Activated CD4-positive, alpha-beta T cell treated with anti-CD3 and anti-CD28 coated beads, Interleukin-2, amount 10 ng/mL, durations not matched to agents 7 days and 5 days (primary cell): ENCODE data around the gene PTTG1. TPM values are rescaled to one million over a fixed set of nuclear protein-coding genes. Genes with fewer than 3 reads are reported as not detected.

Experiments used
- CTCF ChIA-PET: fragments of 350-600 bp; sonication (Branson Sonifier 250); formaldehyde crosslinking; loops from one replicate; lab custom pipeline; 2021; ENCODE audit warnings: antibody characterized with exemption; lab: Charles Lee
- POLR2A ChIA-PET: fragments of 350-600 bp; sonication (Branson Sonifier 250); formaldehyde crosslinking; loops from one replicate; lab custom pipeline; 2021; ENCODE audit warnings: antibody characterized with exemption; lab: Charles Lee
- DNase-seq: peaks from one replicate; pipeline ENCODE4 v3.0.0-alpha.2; 2020
- H3K27ac Mint-ChIP-seq: one replicate; pipeline ENCODE4 v1.8.0; 2021; ENCODE audit warnings: mild to moderate bottlenecking, moderate library complexity, mixed read lengths
- H3K27me3 Mint-ChIP-seq: one replicate; pipeline ENCODE4 v1.8.0; 2021; ENCODE audit warnings: mixed read lengths
- H3K36me3 Mint-ChIP-seq: one replicate; pipeline ENCODE4 v1.8.0; 2021; ENCODE audit warnings: low read depth, mixed read lengths
- H3K4me1 Mint-ChIP-seq: one replicate; pipeline ENCODE4 v1.8.0; 2021; ENCODE audit warnings: mixed read lengths
- H3K4me3 Mint-ChIP-seq: one replicate; pipeline ENCODE4 v1.8.0; 2021; ENCODE audit warnings: mild to moderate bottlenecking, moderate library complexity, mixed read lengths
- H3K9me3 Mint-ChIP-seq: one replicate; pipeline ENCODE4 v1.8.0; 2021; ENCODE audit warnings: mixed read lengths
- total RNA-seq, 2 experiments: library from RNA; stranded (reverse); gene quantifications; one replicate each; pipeline ENCODE4 v1.2.3, GENCODE V29; 2021

Gene PTTG1
- total RNA-seq, 2 experiments from 2014 or later, result 160 to 189 TPM

DNA sequence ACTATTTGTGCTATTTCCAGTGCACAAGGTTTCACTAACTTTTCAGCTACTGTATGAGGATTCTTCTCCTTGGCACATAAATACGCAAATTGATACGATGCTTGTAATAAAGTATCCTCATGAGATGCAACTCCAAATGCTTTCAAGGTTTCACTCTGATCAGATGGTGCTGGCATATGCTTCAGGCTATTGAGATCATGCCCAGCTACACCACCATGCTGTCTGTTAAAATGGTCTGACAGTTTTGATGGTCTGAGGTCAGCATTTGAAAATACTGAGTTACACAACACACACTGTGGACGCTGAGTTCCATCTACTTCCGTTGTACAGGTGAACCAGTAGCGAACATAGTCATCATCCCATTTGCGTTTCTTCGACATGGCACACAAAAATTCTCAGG is 26.5 kb upstream of the PTTG1 start:
- no peak for DNase-seq
- no peak overlapping the region for H3K4me3 Mint-ChIP-seq
- no peaks in the 10 kb centered on the region for H3K36me3 Mint-ChIP-seq
- H3K9me3 Mint-ChIP-seq, result no peaks in the 10 kb centered on the region
- H3K27me3 Mint-ChIP-seq, result no peaks in the 10 kb centered on the region
- ChIA-PET CTCF (no interaction called here), POLR2A (no interaction called here)
- peaks cover 14% of the 10 kb centered on the region for H3K4me1 Mint-ChIP-seq
- no peak overlapping the region for H3K27ac Mint-ChIP-seq

DNA sequence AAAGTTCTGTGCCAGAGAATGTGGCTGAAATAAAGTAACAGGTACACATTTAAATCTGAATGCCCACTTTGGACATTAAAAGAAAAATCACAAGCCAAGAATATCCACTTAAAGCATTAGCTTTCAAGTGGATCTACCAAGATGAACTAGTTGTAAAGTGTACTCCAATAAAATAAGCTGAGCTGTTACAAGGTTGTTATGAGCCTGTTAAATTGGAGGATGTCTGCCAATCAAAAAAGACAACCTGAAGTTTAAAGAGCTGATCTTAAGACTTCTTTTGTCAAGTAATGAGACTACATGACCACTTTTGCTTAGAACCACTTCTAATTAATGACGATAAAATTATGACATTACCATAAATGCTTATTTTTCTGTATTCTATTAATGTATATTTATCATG is 24.2 kb upstream of the PTTG1 start:
- POLR2A ChIA-PET, result interaction anchor here (0.7 kb wide), 1 partner anchor 129 kb away, joined by 3 read pairs; no protein-coding TSS in a partner anchor
- H3K27ac Mint-ChIP-seq, result no peak overlapping the region

DNA sequence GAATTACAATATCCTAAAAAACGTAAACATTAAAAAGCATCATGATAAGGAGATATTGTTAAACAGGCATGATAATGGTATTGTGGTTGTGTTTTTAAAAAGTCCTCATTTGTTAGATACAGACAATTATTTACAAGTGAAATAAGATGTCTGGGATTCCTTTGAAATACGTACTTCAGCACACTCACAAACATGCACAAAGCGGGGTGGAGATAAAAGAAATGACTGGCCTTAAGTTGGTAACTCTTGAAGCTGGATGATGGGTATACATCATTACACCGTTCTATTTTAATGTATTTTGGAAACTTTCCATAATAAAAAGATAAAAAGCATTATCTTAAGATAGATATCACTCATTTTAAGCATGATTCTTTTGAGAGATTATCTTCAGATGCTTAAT is 22.8 kb upstream of the PTTG1 start:
- CTCF ChIA-PET, result interaction anchor here (1.1 kb wide), 1 partner anchor 377 kb away, joined by 4 read pairs; no protein-coding TSS in a partner anchor
- H3K27ac Mint-ChIP-seq, result no peak overlapping the region
- DNase-seq, result no peak
- peaks cover 10% of the 10 kb centered on the region for H3K36me3 Mint-ChIP-seq
- peaks cover 20% of the 10 kb centered on the region for H3K4me1 Mint-ChIP-seq
- H3K27me3 Mint-ChIP-seq, result no peaks in the 10 kb centered on the region
- peak overlapping the region; percentile 79 for H3K4me3 Mint-ChIP-seq
- POLR2A ChIA-PET, result no interaction called here
- H3K9me3 Mint-ChIP-seq, result no peaks in the 10 kb centered on the region

More for the DNA sequence above, 24.2 kb upstream of the PTTG1 start:
- DNase-seq, result no peak
- Mint-ChIP-seq H3K9me3 (no peaks in the 10 kb centered on the region), H3K4me1 (peaks cover 20% of the 10 kb centered on the region), H3K27me3 (no peaks in the 10 kb centered on the region), H3K36me3 (peaks cover 2% of the 10 kb centered on the region), H3K4me3 (no peak overlapping the region)
- CTCF ChIA-PET, result interaction anchor here (0.5 to 0.6 kb wide), 2 partner anchors 15 to 22 kb away, joined by 3 to 4 read pairs; no protein-coding TSS in a partner anchor

DNA sequence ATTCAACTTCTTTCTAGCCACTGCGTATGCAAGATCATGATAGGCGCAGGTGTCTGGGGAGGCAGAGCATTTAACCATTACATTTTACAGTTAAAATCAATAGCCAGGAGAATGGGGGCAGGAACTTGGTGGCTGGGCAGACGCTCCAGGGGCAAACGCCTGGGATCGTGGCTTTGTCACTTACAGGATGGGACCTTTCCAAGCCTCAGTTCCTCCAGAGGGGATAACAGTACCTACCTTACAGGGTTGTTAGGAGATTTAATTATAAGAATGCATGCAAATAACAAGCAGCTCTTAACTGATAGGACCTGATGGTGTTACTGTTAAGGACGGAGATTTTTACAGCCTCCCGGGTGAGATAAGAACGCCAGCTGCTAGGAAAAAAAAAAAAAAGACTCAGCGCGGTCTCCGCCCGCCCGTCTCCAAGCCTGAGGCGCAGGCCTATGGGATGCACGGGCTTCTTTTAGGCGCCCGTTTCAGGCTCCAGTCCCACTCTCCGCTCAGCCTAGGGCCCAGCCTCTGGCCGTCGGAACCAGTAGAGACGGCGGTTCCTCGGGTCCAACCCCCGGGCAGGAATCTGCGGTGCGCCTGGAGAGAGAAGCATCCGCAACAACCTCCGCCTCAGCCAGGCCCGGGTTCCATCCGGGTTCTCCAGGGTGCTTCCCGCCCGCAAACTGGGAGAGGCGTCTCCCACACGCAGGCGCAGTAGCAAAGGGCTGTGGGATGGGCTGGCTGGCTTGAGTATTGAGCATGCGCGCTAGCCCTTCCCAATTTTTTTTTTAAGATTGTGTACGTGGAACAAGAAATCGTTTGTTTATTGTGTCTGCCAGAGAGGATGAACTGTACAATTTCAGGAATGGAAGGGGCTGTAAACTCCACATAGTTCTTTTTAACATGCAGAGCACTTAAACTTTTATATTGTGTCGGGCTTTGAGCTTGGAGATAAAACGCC is 22.0 kb upstream of the PTTG1 start, which contains the start of gene FAM200C:
Gene FAM200C (minus strand): TSS at position 653 of the 952 bp plus-strand sequence. CDS start 4,564 bp downstream, outside the sequence.
- peaks cover 17% of the 10 kb centered on the region for H3K36me3 Mint-ChIP-seq
- no peaks in the 10 kb centered on the region for H3K27me3 Mint-ChIP-seq
- peak; percentile 74 for DNase-seq
- H3K27ac Mint-ChIP-seq, result peak within 1 kb of the TSS; percentile 76
- ChIA-PET CTCF (interaction anchor here (0.6 to 1.1 kb wide), 3 partner anchors 10 to 378 kb away, joined by 3 to 4 read pairs (median 3); no protein-coding TSS in a partner anchor), POLR2A (no interaction called here)
- no peaks in the 10 kb centered on the region for H3K9me3 Mint-ChIP-seq
- peaks cover 20% of the 10 kb centered on the region for H3K4me1 Mint-ChIP-seq
- peak within 1 kb of the TSS; percentile 79 for H3K4me3 Mint-ChIP-seq

DNA sequence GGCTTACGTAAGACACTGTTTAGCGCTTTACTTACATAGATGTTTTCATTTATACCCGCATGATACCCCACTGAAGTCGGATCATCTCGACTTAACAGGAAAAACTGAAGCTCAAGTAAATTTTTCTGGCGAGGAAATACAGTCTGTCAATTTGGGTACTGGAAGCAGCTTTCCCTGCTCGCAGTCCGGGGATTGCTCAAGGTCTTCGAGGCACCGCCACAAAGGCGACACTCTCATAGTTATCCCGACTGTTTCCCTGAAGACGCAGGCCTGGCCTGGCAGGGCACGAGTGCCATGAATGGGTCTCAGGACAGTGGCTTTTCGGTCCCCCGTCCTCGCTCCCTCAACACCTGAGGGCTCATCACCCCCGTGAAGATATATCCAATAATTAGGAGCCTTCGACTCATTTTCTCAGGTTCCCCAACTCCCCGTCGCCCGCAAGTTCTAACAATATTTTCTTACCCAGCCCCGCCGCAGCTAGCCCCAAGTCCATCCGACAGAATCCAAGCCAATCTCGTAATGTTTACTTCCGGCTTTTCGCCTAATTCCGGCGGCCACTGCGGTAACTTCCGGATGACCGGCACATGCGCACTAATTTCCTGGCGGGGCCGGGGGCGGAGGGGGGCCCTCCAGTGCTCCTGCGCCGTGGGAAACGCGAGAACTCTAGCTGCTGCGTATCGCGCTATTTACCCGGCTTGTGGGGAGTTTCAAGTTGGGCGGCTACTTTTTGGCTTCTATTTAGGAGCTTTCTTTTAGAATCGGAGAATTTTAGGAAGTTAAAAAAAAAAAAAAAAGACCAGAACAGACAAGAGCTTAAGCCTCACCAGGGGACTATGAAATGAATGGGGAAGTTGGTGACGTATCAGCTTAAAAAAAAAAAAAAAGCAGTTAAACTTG is 2.8 kb upstream of the PTTG1 start, which contains the start of gene SLU7:
Gene SLU7 (minus strand): TSS at position 521 of the 897 bp plus-strand sequence. CDS start 3,787 bp downstream, outside the sequence.
- ChIA-PET CTCF (interaction anchor here (0.6 to 2.0 kb wide), 9 partner anchors 10 to 275 kb away, joined by 3 to 4 read pairs (median 4); no protein-coding TSS in a partner anchor), POLR2A (interaction anchor here (0.6 to 1.1 kb wide), 4 partner anchors 25 to 1246 kb away, joined by 3 to 6 read pairs (median 4); no protein-coding TSS in a partner anchor)
- Mint-ChIP-seq H3K4me1 (peaks cover 64% of the 10 kb centered on the region), H3K36me3 (peaks cover 19% of the 10 kb centered on the region), H3K27me3 (no peaks in the 10 kb centered on the region), H3K27ac (peak within 1 kb of the TSS; percentile 97), H3K9me3 (no peaks in the 10 kb centered on the region), H3K4me3 (peak within 1 kb of the TSS; percentile 96)
- DNase-seq, result peak; percentile 93

DNA sequence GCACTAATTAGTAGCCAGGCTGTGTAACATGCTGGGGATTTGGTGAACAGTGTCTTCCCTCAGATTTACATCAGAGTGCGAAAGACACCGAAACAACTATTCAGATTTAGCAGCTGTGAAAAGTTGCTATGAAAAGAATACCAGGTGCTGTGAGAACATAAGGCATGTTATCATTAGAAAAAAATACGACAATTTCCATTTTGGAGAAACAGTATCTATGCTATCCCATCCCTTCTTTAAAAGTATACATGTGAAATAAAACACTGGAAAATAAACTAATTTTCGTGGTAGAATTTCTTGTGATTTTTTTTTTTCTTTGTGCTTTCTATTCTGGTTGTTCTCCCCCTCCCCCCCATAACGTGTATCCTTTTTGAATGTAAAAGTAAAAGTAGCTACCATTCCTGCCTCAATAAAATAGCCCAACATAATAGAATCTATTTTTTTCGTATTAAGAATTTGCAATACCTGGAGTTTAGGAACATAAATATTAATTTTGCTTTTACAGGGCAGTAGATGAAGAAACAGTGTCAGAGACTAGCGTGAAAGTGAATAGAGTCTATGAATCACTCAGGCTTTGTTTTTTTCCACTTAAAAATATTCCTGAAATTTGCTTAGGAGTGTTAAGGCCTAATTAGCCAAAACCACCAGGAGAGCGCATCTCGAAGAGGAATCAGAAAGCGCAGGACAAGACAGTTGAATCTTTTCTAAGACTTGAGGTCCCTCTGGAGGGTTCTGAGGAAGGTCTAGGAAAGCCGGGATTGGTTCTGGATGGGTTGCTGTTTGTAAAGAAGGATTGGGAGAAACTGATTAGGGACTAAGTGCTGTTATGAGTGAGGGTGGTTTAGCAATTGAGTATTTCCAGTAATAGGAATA is 2.0 kb upstream of the PTTG1 start:
- POLR2A ChIA-PET, result interaction anchor here (0.7 to 1.1 kb wide), 3 partner anchors 49 to 1247 kb away, joined by 3 to 6 read pairs (median 3); no protein-coding TSS in a partner anchor
- Mint-ChIP-seq H3K4me1 (peaks cover 73% of the 10 kb centered on the region), H3K4me3 (peak overlapping the region; percentile 96), H3K9me3 (no peaks in the 10 kb centered on the region), H3K27me3 (no peaks in the 10 kb centered on the region), H3K36me3 (peaks cover 25% of the 10 kb centered on the region), H3K27ac (peak overlapping the region; percentile 97)
- no peak for DNase-seq
- CTCF ChIA-PET, result interaction anchor here (0.6 to 2.0 kb wide), 7 partner anchors 9 to 50 kb away, joined by 3 to 4 read pairs (median 4); no protein-coding TSS in a partner anchor

DNA sequence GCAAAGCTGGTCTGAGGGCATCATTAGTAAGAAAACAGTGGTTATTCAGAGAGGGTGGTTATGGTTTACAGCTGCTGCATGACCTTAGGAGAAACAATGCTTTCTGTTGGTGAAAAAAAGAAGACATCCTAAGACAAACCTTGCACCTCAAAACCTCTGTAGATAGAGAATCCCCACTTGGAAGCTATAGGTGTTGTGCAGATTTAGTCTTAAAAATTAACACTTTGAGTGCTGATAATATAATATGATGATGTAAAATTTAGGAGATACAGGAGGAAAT is 1.4 kb upstream of the PTTG1 start:
- Mint-ChIP-seq H3K4me3 (peak overlapping the region; percentile 96), H3K4me1 (peaks cover 79% of the 10 kb centered on the region), H3K27me3 (no peaks in the 10 kb centered on the region), H3K36me3 (peaks cover 29% of the 10 kb centered on the region), H3K9me3 (no peaks in the 10 kb centered on the region), H3K27ac (peak overlapping the region; percentile 97)
- ChIA-PET CTCF (interaction anchor here (0.8 to 5.4 kb wide), 2 partner anchors 10 to 19 kb away, joined by 3 to 52 read pairs; no protein-coding TSS in a partner anchor), POLR2A (no interaction called here)
- DNase-seq, result no peak

DNA sequence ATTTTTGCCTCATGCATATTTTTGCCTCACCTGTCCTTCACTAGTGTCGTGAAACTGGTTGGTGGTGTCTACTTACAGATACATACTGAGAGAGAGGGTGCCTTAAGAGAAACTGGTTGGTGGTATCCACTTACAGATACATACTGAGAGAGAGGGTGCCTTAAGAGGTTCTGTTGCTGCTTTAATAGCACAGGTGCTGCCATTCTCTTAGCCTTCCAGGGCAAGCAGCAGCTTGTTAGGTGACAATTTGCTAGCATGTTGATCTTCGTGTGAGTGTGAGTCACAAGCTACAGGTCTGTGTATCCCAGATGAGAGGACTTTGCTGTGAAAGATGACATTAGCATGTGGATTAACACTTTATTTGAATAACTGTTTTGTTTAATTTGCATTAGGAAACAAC is 1.4 kb downstream of the PTTG1 start:
- Mint-ChIP-seq H3K36me3 (peaks cover 46% of the 10 kb centered on the region), H3K4me1 (peaks cover 64% of the 10 kb centered on the region), H3K27me3 (no peaks in the 10 kb centered on the region), H3K27ac (peak overlapping the region; percentile 64), H3K4me3 (peak overlapping the region; percentile 92), H3K9me3 (no peaks in the 10 kb centered on the region)
- ChIA-PET POLR2A (no interaction called here), CTCF (interaction anchor here (5.4 kb wide), 1 partner anchor 16 kb away, joined by 52 read pairs; no protein-coding TSS in a partner anchor)
- no peak for DNase-seq

DNA sequence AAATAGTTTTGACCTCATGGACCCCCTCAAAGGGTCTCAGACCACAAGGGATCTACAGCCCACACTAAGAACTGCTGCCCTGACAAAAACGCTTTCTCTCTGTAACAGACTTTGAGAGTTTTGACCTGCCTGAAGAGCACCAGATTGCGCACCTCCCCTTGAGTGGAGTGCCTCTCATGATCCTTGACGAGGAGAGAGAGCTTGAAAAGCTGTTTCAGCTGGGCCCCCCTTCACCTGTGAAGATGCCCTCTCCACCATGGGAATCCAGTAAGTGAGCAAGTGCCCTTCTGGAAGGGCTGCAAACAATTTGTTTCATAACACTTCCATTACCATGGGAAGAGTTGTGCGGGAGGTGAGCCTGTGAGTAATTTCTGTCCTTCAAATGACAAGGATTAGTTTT is 6.0 kb downstream of the PTTG1 start:
- Mint-ChIP-seq H3K4me1 (peaks cover 31% of the 10 kb centered on the region), H3K27ac (no peak overlapping the region), H3K27me3 (no peaks in the 10 kb centered on the region), H3K9me3 (no peaks in the 10 kb centered on the region), H3K4me3 (no peak overlapping the region), H3K36me3 (peaks cover 59% of the 10 kb centered on the region)
- POLR2A ChIA-PET, result no interaction called here
- no peak for DNase-seq
- CTCF ChIA-PET, result interaction anchor here (5.0 kb wide), 1 partner anchor 11 kb away, joined by 38 read pairs; no protein-coding TSS in a partner anchor

DNA sequence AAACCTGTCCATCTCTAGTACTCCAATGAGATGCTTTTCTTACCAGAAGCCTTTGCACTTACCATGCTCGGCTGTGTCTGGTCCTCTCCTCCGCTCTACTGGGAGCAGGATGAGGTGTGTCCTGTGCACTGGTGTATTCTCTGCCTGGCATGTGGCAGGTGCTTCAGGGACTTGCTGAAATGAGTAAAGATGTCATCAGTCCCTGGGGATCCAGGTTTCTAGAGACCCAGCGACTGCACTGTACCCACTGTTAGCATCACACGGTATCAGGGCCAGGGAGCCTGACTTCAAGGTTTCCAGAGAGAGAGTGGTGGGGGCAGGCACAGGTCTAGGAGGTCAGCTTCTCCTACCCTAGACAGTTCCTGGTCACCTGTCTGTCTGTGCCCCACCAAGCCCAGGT is 10.5 kb downstream of the PTTG1 start:
- Mint-ChIP-seq H3K27ac (no peak overlapping the region), H3K27me3 (peaks cover 5% of the 10 kb centered on the region), H3K4me1 (peaks cover 3% of the 10 kb centered on the region), H3K9me3 (no peaks in the 10 kb centered on the region), H3K4me3 (no peak overlapping the region), H3K36me3 (peaks cover 26% of the 10 kb centered on the region)
- no peak for DNase-seq
- POLR2A ChIA-PET, result no interaction called here
- CTCF ChIA-PET, result no interaction called here

DNA sequence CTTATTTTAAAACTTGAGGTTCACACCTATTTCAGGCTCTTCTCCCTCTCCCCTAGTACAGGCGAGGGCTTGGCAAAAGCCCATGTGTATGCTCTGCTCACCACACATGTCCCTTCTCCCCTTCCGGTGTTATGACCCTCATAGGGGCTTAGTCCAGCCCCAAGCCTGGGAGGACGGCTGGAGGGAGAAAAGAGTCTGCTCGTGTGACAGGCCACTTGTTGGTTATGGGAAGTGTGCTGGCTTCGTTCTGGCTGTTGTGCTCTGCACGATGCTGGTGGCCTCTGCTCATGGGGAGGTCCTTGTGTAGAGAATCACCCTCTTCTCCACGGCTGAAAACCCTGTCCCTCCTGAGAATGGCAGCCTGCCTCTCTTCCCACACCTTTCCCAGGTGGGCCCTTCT is 11.1 kb downstream of the PTTG1 start:
- no peak overlapping the region for H3K4me3 Mint-ChIP-seq
- peaks cover 5% of the 10 kb centered on the region for H3K27me3 Mint-ChIP-seq
- ChIA-PET CTCF (interaction anchor here (1.1 kb wide), 1 partner anchor 28 kb away, joined by 3 read pairs; no protein-coding TSS in a partner anchor), POLR2A (no interaction called here)
- no peak for DNase-seq
- H3K36me3 Mint-ChIP-seq, result peaks cover 20% of the 10 kb centered on the region
- H3K4me1 Mint-ChIP-seq, result peaks cover 3% of the 10 kb centered on the region
- no peak overlapping the region for H3K27ac Mint-ChIP-seq
- H3K9me3 Mint-ChIP-seq, result no peaks in the 10 kb centered on the region
